HEK293T (cell line): ENCODE measurements around the gene GPR153.

Experiments used
- ARNT ChIP-seq: fragments of 450-650 bp; IDR thresholded peaks from 2 replicates; pipeline ENCODE4 v1.6.1; 2017; ENCODE audit warnings: mild to moderate bottlenecking
- ELF4 ChIP-seq: fragments of 450-650 bp; IDR thresholded peaks from 2 replicates; pipeline ENCODE4 v1.6.1; 2017; ENCODE audit warnings: antibody characterized with exemption
- FOXK2 ChIP-seq: fragments of 450-650 bp; IDR thresholded peaks from 2 replicates; pipeline ENCODE4 v1.6.1; 2016; ENCODE audit warnings: mild to moderate bottlenecking
- FOXM1 ChIP-seq: fragments of 450-650 bp; IDR thresholded peaks from 2 replicates; pipeline ENCODE4 v1.6.1; 2017; ENCODE audit warnings: mild to moderate bottlenecking, borderline replicate concordance
- SP1 ChIP-seq: fragments of 450-650 bp; IDR thresholded peaks from 2 replicates; pipeline ENCODE4 v1.6.1; 2017
- SUZ12 ChIP-seq: fragments of 450-650 bp; IDR thresholded peaks from 2 replicates; pipeline ENCODE4 v1.6.1; 2016; ENCODE audit warnings: mild to moderate bottlenecking
- ZNF384 ChIP-seq: fragments of 450-650 bp; IDR thresholded peaks from 2 replicates; pipeline ENCODE4 v1.6.1; 2016

GRCh38 chr1:6241887-6242740 is 18.8 kb downstream of the GPR153 start:
- no peak for TF ChIP-seq ELF4
- no peak for TF ChIP-seq FOXM1
- no peak for TF ChIP-seq ZNF384
- no peak for TF ChIP-seq FOXK2
- no peak for TF ChIP-seq ARNT
- TF ChIP-seq SUZ12 = no peak
- no peak for TF ChIP-seq SP1
